Measurements from ENCODE around the gene SPATA25.
"Not testable (repeated sequence)": the region's sequence is repeated elsewhere in the genome, so short reads cannot be mapped to it uniquely, and the experiment has no call there.

SPATA25 gene

GRCh38 chr20:45912344-45912682 is 24.9 kb upstream of the SPATA25 start:
- DNase-seq: no peak

- DNase-seq: peak; percentile 43 to 47
Observed at GRCh38 chr20:45911486-45912343, 24.3 kb upstream of the SPATA25 start, which contains the start of gene PLTP. Gene PLTP (minus strand): TSS chr20:45912155. CDS start chr20:45911452, 703 bp downstream.

- peak; percentile 92 to 95 for DNase-seq
Observed at GRCh38 chr20:45910670-45911485, 23.5 kb upstream of the SPATA25 start.

- DNase-seq: no peak
Observed at GRCh38 chr20:45909817-45910669, 22.6 kb upstream of the SPATA25 start.

GRCh38 chr20:45909336-45909808 is 21.9 kb upstream of the SPATA25 start:
- no peak for DNase-seq

- DNase-seq: no peak
Observed at GRCh38 chr20:45908084-45908483, 20.7 kb upstream of the SPATA25 start.

- no peak for DNase-seq
Observed at GRCh38 chr20:45907219-45907948, 20.0 kb upstream of the SPATA25 start.

- no peak for DNase-seq
Observed at GRCh38 chr20:45905505-45906079, 18.2 kb upstream of the SPATA25 start.

- DNase-seq: no peak
Observed at GRCh38 chr20:45904583-45905504, 17.4 kb upstream of the SPATA25 start.

GRCh38 chr20:45902199-45902701 is 14.8 kb upstream of the SPATA25 start:
- DNase-seq: no peak

- not testable (repeated sequence) for DNase-seq
Observed at GRCh38 chr20:45901332-45901731, 13.9 kb upstream of the SPATA25 start.

- DNase-seq: no peak
Observed at GRCh38 chr20:45899046-45899835, 11.8 kb upstream of the SPATA25 start.

- no peak for DNase-seq
Observed at GRCh38 chr20:45898285-45898684, 10.9 kb upstream of the SPATA25 start.

GRCh38 chr20:45897692-45898091 is 10.3 kb upstream of the SPATA25 start:
- DNase-seq: no peak

GRCh38 chr20:45897289-45897688 is 9.9 kb upstream of the SPATA25 start:
- no peak for DNase-seq

GRCh38 chr20:45896641-45897161 is 9.3 kb upstream of the SPATA25 start:
- no peak for DNase-seq

- no peak for DNase-seq
Observed at GRCh38 chr20:45894797-45895196, 7.4 kb upstream of the SPATA25 start.

- no peak for DNase-seq
Observed at GRCh38 chr20:45893831-45894230, 6.4 kb upstream of the SPATA25 start.

- peak in 1 of 2 donors; percentile 13 for DNase-seq
Observed at GRCh38 chr20:45892828-45893500, 5.5 kb upstream of the SPATA25 start.
